Right lobe of liver (tissue), 4 donors: Measurements from ENCODE around the gene RIPK3.

Source experiments
- CTCF ChIP-seq, 4 donors: fragments of 200-600 bp in 3 of 4; fragments of 450-650 bp in 1 of 4; IDR thresholded peaks; one replicate each; pipeline versions ENCODE4 v1.5.1 to v1.8.0; 2016 to 2022; ENCODE audit warnings: antibody characterized with exemption in 4 of 4, mild to moderate bottlenecking in 2 of 4
- POLR2A ChIP-seq: fragments of 450-650 bp; IDR thresholded peaks from one replicate; pipeline ENCODE4 v1.6.1; 2017; ENCODE audit warnings: antibody characterized with exemption, mild to moderate bottlenecking
- donor health status: DM: no; HTN: no; CAD: no.
- donor health status: DM: no; HTN: no; CAD: no.
- donor health status: DM: no; HTN: yes; CAD: no.

DNA sequence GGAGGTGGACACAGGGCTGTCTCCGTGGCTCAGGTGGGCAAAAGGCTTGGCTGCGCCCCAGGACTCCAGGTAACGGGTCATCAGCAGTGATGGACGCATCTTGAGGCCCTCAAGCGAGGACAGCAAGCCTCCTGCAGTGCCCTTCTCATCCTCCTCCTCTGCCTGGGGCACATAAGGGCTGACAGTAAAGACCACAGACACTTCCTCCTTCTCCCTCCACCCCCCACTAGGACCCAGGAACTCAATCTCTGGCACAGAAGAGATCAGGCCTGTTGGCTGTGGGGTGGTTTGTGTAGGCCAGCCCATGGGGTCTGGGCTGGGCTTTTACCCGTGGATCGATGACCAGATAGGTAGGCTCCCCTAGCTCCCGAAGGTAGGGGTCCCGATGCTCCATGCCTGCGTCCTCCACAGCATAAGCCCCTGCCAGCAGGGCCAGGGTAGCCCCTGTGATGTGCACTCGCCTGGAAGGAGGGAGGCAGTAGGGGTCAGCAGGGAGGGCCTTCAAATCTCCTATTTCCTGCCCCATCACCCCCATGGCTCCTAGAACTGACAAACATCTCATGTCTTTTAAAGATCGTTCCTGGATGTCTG is 10.6 kb downstream of the RIPK3 start:
- TF ChIP-seq CTCF (IDR thresholded peaks at IDR 0.05), result no peak
- no peak for TF ChIP-seq POLR2A
